GM21529 (cell line): ENCODE data around the gene KDM4B.
"Not testable (repeated sequence)": the region's sequence is repeated elsewhere in the genome, so short reads cannot be mapped to it uniquely, and the experiment has no call there.

Experiments used
- ATAC-seq: cut with Tn5 transposase; IDR thresholded peaks from one replicate; pipeline ENCODE4 v1.9.1; 2021; ENCODE audit not compliant: unreplicated experiment

The KDM4B gene

DNA sequence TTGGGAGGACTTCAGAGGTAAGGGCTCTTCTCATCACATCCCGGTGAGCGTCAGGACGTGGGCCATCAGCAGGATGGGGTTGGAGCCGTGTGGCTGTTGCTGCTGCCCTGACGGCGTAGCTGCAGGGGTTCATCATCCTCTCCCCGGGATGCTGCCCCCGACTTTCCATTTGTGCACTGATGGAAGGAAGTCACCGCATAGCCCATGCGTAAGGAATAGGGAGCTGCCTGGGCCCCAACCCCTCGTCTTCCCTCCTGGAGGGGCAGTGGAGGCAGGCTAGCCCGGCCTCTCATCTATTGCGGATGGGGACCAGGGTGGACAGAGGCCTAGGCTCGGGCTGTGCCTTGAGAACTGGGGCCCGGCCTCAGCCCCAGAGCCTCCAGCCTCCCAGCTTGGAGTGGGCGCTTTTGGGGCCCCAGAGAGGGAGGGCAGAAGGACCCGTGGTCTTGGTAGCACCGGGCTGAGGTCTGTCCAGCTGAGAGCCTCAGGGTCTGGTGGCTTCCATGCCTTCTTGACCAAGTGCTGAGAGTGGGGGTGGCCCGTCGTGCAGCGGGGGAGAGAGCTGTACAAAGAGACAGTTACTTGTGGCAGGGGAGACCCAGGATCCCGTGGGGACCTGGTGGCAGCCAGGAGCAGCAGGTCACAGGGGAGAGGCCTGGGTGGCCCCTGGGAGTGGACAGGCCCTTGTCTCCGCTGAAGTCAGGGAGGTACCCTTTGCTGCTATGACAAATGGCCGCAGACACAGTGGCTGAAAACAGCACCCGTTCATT, 44.0 kb downstream of the KDM4B start:
- no peak for ATAC-seq

DNA sequence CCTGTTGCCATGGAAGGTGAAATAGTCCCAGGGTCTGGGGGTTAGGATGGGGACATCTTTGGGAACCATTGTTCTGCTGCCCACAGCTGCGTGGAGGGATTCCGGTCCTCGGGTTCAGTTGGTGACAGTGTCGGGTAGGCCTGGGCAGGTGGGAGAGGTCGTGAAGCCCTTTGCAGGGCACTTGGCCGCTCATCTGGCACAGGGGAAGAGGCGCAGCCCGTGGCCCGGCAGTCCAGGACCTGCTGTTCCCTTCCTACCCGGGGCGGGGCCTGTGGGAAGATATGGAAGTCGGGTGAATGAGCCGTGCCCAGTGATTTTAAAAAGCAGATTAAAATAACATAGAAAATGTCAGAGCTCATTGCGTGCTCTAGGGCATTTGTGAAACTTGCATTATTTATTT, 44.8 kb downstream of the KDM4B start:
- ATAC-seq: no peak

DNA sequence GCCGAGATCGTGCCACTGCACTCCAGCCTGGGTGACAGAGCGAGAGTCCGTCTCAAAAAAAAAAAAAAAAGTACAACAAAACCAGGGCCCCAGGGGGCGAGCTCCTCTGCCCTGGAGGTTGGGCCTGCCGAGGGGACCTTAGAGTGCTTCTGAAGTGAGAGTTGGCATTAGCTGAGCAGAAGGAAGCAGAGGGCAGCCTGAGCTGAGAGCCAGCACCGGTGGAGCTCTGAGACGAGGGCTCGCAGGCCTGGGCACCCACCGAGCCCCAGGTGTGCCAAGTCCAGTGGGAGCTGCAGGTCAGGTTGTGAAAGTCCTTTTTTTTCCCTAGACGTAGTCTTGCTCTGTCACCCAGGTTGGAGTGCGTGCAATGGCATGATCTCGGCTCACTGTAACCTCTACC, 46.0 kb downstream of the KDM4B start:
- no peak for ATAC-seq

DNA sequence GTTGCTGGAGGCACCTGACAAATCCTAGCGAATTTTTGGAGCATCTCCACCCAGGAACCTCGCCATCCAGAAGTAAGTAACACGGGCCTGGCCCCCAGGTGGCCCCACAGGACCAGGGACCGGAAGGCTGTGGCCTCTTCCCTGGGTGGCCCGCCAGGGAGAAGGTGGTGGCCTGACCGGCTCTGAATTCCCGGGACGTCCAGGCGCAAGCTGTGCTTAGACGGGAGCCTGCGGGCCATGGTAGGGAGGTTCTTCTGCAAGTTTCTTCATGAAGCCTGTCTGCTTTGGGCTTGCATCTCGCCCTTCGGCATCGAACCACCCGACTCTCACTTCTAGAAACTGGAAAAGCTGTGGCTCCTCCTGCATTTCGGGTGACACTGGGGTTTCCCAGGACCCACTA, 47.4 kb downstream of the KDM4B start:
- no peak for ATAC-seq

DNA sequence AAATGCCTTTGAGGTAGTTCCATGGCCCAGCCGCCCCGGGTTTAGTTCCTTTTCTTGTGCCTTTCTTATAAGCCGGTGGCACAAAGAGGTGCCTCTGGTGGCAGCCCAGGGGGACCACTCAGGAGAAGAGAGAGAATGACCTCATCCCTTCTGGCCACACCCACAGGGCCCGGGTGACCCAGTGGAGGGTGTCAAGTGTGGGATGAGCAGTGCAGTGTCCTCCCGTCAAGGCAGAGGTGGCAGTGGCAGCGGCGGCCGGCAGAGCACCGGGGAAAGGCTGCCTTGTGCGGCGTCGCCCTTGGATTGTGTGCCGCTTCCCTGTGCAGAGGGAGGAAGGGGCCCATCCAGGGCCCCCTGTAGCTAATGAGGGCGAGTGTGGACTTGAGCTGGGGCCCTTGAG, 47.9 kb downstream of the KDM4B start:
- no peak for ATAC-seq

DNA sequence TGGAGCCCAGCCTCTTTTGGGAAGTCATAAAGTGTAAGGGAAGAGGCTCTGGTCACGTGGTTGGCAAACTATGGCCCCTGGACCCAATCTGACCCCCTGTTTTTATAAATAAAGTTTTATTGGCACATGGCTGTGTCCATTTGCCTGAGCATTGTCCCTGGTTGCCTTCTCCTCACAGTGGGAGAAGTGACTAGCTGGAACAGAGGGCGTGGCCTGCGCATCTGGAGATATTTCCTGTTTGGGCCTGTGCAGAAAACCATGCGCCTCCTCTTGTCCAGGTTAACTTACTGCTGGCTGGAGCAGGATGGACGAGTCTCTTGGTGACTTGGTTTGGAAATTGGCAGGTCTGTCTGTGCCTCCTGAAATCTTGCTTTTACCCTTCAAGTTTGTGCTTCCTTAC, 48.3 kb downstream of the KDM4B start:
- ATAC-seq: no peak

DNA sequence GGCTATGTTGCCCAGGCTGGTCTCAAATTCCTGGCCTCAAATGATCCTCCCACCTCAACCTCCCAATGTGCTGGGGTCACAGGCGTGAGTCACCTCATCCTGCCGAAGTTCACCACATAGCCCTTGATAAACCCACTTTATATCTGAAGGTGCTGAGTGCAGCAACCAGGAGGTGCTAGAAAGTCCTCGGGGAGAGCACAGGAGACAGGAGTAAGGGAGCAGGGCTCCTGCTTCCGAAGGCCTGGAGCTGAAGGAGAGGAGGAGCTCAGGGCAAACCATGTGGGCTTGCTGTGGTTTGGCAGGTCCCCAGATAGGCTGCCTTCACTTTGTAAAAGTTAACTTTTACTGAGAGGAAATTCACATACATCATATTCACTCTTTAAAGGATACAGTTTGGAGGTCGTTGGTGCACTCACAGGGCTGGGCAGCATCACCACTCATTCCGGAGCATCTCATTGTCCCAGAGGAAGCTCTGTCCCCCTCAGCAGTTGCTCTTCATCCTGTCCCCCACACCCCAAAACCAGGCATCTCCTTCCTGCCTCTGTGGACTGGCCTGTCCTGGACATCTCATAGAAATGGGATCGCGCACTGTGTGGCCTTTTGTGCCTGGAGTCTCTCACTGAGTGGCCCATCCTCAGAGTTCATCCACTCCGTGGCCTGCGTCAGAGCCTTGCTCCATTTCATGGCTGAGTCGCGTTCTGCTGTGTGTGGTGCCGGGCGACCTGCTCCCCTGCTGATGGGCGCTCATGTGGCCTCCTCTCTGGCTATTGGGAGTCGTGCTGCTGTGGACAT, 49.5 kb downstream of the KDM4B start:
- ATAC-seq: no peak

DNA sequence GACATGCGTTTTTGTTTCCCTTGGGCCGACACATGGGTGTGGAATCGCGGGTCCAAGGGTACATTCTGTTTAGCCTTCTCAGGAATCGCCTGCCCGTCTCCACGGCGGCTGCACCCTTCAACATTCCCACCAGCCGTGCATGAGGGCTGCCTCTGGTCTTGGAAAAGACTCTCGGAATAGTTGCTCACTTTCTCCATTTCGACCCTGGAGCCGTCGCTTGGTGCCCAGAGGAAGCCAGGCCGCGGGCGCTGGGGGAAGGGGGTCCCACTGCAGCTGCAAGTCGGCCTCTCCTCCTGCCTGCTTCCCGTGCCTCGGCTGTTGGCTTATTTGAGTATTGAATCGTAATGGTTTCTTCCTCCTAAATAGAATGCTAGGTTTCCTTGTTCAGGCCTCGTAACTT, 51.5 kb downstream of the KDM4B start:
- ATAC-seq: no peak

DNA sequence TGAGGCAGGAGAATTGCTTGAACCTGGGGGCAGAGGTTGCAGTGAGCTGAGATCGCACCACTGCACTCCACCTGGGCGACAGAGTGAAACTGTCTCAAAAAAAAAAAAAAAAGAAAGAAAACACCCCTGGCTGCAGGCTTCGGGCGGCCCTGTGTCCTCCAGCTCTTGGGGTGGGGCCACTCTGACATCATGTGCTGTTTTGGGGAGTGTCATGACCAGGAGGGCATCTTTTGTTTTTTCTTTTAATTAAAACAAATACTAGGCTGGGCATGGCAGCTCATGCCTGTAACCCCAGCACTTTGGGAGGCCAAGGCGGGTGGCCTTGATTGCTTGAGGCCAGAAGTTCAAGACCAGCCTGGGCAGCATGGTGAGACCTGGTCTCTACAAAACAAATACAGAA, 52.1 kb downstream of the KDM4B start:
- ATAC-seq: no peak

DNA sequence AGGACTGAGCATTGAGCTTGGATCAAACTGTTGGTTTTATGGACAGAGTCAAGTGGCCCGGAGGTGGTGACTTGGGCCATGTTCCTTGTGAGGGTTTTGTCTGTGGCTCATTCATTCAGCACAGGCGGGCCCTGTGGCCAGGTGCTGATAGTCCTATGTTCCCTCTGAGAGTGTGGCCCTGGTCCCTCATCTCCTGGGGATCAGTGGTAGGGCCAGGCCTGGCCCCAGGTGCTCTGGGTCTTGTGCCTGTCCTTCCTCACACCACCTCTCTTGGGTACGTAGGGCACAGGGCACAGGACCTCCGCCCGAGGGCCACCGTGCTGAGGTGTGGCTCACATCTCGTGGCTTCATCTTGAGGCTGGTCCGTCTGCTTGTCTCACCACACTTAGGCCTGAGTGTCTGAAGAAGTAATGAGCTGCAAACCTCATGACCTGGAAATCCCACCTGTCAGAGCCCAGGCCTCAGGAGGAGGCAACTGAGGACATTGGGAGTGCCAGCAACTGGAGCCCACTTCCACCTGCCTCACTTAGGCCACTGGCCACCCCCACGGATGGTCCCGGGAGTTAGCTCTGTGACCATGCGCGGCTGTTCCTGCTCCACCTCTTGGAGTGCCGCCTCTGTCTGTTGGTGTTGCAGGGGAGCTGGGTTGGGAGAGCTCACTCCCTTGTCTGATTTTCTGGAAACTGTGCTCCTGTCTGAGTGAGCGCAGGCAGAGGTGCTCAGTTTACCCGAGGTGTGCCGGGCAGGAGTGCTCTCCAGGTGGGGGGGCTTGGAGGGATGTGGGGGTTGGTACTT, 53.4 kb downstream of the KDM4B start:
- no peak for ATAC-seq

DNA sequence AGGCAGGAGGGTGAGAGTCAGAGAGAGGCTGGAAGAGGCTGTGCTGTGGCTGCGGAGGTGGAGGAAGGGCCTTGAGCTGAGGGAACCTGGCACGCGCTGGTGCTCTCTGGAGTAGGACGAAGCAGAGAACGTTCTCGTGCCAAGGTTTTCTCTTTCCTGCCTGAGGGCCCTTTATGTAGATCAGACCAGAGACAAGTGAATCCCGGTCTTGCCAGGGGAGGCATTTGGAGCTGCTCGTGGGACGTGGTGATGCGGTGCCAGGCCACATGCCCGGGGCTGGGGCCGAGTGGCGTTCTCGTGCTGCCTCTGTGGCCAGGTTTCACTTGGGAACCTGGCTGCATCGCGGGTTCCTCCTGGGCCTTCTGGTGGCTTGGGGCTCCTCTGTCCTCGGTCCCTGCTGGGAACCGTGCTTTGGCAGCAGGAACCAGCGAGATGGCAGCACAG, 54.2 kb downstream of the KDM4B start:
- ATAC-seq: no peak

DNA sequence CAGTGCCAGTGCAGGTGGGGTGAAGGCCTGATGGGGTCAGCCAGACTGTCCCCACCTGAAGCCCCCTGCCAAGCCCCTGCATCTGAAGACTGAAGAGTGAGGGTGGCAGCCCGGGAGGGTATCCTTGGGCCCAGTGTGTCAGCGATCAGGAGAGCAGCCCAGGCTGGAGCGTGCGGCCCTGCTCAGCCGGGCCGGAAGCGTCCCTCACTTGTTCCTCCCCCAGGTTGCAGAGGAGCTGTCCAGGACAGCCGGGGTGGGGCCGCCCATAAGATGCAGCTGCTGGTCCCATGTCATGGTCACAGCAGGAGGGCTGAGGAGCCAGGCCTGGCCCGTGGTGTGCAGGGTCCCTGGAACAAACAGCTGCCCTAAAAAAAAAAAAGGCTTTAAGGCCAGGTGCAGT, 55.4 kb downstream of the KDM4B start:
- ATAC-seq: no peak

DNA sequence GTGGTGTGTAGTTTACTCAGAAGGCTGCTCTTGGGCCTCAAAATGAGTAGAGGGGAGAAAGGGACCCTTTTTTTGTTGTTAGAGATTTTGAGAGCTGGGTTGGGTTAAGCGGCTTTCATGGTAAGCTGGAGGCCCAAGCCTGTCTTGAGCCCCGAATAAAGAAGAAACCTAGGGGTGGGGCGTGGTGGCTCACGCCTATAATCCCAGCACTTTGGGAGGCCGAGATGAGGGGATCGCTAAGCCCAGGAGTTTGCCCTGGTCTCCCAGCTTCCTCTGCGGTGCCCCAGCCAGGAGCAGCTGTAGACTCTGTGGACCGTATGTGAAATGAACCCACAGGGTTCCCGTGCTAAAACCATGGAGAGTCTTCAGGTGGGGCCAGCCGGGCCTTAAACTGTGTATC, 56.1 kb downstream of the KDM4B start:
- ATAC-seq: no peak

DNA sequence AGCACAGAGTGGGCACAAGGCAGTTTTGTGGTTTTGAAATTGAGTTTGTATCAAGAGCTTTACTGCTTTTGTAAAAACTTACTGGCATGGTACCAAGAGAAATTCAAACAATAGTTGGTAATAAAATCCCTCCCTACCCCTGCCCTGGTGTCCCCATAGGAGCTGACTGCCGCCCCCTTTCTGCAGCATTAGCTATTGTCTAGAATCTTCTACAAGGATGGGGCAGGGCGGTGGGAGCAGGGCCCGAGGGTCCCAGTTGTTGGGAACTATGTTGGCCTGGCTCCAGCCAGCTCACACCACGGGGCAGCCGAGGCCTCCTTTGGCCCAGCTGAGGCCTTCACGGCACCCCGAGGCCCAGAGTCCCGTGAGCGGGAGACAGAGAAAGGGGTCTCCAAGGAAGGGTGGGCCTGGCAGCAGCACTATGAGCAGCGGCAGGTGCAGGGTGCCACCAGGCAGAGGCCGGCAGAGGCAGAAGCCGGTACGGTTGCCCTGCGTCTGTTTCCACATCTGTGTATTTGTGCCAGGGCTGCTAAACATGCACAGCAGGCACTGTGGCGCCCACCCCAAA, 57.9 kb downstream of the KDM4B start:
- ATAC-seq: no peak

DNA sequence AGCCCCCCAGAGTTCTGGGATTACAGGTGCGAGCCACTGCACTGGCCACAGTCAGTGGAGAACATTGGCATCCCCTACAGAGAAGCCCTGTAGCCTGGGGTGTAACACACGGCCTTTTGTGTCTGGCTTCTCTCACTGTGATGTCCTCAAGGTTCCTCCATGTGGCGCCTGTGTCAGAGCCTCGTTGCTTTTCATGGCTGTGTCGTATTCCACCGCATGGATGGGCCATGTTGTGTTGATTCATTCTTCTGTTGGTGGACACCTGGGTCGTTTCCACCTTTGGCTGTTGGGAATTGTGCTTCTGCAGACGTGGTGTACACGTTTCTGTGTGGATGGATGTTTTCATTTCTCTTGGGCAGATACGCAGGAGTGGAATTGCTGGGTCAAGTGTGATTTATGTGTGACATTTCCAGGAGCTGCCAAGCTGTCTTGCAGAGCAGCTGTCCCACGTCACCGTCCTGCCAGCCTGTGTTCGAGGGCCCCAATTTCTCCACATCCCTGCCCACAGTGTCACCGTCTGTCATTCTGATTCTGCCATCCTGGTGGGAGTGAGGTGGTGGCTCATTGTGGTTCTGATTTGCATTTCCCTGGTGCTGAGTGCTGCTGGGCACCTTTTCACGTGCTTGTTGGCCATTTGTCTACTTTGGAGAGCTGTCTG, 59.4 kb downstream of the KDM4B start:
- no peak for ATAC-seq

DNA sequence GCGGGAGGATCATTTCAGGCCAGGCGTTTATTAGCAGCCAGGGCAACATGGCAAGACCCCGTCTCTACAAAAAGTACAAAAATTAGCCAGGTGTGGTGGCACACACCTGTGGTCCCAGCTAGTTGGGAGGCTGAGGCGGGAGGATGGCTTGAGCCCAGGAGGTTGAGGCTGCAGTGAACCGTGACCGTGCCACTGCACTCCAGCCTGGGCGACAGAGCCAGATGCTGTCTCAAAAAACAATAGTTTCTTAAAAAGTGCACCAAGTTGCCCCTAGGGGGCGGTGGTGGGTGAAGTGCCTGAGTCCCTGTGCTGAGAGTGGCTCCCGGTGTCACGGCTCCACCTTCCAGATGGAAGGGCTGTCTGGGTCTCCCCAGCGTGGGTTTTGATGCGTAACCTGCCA, 60.7 kb downstream of the KDM4B start:
- not testable (repeated sequence) for ATAC-seq

DNA sequence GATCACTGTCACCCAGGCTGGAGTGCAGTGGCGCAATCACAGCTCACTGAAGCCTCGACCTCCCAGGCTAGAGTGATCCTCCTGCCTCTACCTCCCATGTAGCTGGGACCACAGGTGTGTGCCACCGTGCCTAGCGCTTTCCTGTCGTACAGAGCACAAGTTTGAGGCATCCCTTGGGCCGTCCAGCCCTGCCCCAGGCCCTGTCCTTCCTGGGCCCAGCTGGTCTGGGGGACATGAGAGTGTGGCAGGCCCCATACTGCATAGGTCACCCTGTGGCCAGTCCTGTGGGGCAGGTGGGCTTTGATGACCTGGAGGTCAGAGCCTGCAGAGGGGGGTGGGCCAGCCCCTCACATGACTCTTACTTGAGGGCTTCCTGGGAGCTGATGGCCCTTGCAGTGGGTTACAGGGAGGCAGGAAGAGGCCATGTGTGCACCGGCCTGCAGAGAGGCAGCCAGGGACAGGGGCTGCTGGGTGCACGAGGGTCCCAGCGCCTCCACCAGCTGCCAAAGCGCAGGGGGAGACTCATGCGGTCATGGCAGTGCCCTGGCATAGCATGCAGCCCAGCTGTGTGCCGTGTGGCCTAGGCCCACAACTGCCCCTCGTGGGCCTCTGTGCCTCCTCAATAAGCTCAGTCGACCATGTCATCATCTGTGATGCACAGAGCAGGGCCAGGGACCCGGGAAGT, 61.4 kb downstream of the KDM4B start:
- no peak for ATAC-seq

DNA sequence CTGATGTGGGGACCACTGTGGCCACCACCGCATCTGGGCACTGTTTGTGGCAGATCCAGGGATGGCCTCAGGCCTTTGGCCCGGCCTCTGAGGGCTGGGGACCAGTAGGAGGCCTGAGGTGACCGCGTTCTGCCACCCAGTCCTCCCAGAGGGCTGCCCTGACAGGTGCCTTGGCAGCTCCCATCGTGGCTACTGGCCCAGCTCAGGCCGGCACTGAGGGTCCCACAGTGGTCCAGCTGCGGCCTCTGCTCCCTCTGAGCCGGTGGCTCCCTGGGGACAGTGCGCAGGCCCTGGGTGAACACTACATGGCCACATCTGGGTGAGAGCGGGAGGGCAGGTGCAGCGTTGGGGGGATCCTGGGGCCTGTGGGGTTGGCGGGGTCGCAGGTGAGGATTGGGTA, 61.9 kb downstream of the KDM4B start:
- ATAC-seq: no peak

DNA sequence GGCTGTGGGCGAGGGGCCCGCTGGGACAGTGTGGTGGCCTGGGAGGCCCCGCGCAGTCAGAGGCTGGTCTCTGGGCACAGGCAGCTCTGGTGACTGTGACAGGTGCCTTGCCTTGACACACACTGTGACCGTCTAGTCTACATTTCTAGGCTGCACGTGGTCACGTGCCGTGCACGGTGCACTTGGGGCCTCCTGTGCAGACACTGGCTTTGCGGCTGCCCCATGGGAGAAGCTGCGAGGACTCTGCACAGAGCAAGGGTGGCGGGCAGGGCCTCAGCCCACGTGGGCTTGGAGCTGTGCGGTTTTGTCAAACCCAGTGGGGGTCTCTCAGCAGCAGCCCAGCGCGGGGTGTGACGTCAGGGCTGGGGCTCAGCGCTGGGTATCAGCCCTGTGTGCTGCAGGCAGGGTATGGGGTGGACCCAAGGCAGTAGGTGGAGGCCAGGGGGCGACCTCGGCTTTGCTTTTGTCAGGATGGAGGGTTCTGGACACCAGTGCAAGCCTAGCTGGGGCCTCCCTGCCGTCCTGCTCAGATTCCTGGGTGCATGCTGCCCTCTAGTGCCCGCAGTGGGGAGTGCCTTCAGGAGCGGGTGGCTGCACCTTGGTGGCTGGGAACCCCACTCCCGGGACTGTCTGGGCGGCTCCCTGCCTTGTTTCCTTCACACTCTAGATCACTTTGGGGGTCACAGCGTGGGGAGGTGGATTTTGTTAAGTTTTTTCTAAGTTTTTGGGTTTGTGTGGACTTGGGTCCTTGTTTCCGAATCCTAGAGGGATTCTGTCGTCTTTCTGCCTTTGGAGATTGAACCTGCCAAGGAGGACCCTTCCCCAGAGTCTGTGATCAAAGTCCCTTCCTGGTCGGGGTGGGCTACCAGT, 62.6 kb downstream of the KDM4B start:
- ATAC-seq: peak; percentile 55
